ENCODE measurements around the gene STH. TPM values are rescaled to one million over a fixed set of nuclear protein-coding genes. Genes with fewer than 3 reads are reported as not detected.
A peak's percentile ranks its signal among the peaks of the same experiment; 100 is the strongest.

The STH gene
- total and polyA plus RNA-seq, 2 donors from 2014 or later, result not detected

DNA sequence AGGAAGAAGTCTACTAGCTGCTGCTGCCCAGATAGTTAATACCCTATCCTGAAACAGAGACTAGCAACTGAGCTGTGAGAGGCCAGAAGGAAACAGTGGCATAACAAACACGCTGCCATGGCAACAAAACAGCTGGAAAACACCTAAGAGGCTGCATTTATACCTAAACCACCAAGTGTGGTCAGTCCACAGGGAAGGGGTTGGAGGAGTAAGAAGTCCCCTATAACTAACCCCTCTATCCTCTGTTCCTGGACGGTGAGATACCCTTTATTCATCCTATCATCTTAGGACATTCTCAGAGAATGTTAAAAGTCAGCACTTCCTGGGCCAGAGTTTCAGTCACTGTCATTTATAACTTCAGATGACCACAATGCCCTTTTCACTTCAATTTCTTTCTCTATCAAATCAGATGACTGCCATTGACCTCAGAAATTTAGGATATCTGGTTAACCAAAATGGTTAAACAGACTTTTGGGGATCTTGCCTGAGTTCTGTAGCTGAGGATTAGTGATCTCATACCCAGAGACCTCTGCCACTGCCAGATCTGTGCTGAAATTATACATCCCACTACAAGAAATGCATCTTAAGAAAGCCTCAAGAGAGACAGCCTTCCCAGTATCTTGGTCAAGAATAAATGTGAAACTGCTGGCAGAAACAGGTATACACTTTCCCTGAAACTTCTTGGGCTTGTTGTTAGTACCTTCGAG lies 36.2 kb downstream of the STH start:
- no peaks in the 10 kb centered on the region for H3K4me1 ChIP-seq (ENCODE audit: control insufficient read depth in 2 of 3, insufficient read depth in 2 of 3, low read depth in 1 of 3, low read length in 3 of 3)
- intact Hi-C loops (cut with DNase I), result no loop called here
- no peaks in the 10 kb centered on the region for H3K27me3 ChIP-seq (ENCODE audit: control insufficient read depth, insufficient read depth, low read length)
- peaks cover 23 to 91% (median 63%) of the 10 kb centered on the region in 3 donors for H3K36me3 ChIP-seq (ENCODE audit: control insufficient read depth in 2 of 3, insufficient read depth in 3 of 3, low read length in 3 of 3)
- FAIRE-seq (no peak), DNase-seq (peak in 1 of 5 donors; percentile 16)
- no peak overlapping the region for H3K9ac ChIP-seq (ENCODE audit: low read length in 3 of 3)
- TF ChIP-seq, protein P1, sequence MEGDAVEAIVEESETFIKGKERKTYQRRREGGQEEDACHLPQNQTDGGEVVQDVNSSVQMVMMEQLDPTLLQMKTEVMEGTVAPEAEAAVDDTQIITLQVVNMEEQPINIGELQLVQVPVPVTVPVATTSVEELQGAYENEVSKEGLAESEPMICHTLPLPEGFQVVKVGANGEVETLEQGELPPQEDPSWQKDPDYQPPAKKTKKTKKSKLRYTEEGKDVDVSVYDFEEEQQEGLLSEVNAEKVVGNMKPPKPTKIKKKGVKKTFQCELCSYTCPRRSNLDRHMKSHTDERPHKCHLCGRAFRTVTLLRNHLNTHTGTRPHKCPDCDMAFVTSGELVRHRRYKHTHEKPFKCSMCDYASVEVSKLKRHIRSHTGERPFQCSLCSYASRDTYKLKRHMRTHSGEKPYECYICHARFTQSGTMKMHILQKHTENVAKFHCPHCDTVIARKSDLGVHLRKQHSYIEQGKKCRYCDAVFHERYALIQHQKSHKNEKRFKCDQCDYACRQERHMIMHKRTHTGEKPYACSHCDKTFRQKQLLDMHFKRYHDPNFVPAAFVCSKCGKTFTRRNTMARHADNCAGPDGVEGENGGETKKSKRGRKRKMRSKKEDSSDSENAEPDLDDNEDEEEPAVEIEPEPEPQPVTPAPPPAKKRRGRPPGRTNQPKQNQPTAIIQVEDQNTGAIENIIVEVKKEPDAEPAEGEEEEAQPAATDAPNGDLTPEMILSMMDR (IDR thresholded peaks at IDR 0.05; ENCODE audit: borderline replicate concordance, extremely low read depth, insufficient read depth), result no peak
- H3K4me3 ChIP-seq (ENCODE audit: low read length in 3 of 3), result no peak overlapping the region
- H3K27ac ChIP-seq (ENCODE audit: low read depth in 2 of 2, low read length in 2 of 2), result no peak overlapping the region
- no peaks in the 10 kb centered on the region for H3K9me3 ChIP-seq (ENCODE audit: control insufficient read depth in 2 of 3, insufficient read depth in 1 of 3, low read length in 3 of 3)

DNA sequence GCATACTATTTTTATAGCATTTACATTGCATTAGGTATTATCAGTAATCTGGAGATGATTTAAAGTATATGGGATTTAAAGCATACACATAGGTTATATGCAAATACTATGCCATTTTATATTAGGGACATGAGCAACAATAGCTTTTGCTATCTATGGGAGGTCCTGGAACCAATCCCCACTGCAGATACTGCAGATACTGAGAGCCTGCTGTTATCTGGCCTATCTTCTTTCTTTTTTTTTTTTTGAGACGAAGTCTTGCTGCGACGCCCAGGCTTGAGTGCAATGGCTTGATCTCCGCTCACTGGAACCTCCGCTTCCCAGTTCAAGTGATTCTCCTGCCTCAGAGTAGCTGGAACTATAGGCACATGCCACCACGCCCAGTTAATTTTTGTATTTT lies 37.4 kb downstream of the STH start:
- TF ChIP-seq, protein P1 (IDR thresholded peaks at IDR 0.05; ENCODE audit: borderline replicate concordance, extremely low read depth, insufficient read depth), result no peak
- H3K4me3 ChIP-seq (ENCODE audit: low read length in 3 of 3), result no peak overlapping the region
- no peak overlapping the region for H3K9ac ChIP-seq (ENCODE audit: low read length in 3 of 3)
- DNase-seq (no peak), FAIRE-seq (no peak)
- no peaks in the 10 kb centered on the region for H3K4me1 ChIP-seq (ENCODE audit: control insufficient read depth in 2 of 3, insufficient read depth in 2 of 3, low read depth in 1 of 3, low read length in 3 of 3)
- H3K27ac ChIP-seq (ENCODE audit: low read depth in 2 of 2, low read length in 2 of 2), result no peak overlapping the region
- intact Hi-C loops (cut with DNase I), result no loop called here
- no peaks in the 10 kb centered on the region for H3K27me3 ChIP-seq (ENCODE audit: control insufficient read depth, insufficient read depth, low read length)
- peaks cover 19 to 78% (median 59%) of the 10 kb centered on the region in 3 donors for H3K36me3 ChIP-seq (ENCODE audit: control insufficient read depth in 2 of 3, insufficient read depth in 3 of 3, low read length in 3 of 3)
- no peaks in the 10 kb centered on the region for H3K9me3 ChIP-seq (ENCODE audit: control insufficient read depth in 2 of 3, insufficient read depth in 1 of 3, low read length in 3 of 3)

DNA sequence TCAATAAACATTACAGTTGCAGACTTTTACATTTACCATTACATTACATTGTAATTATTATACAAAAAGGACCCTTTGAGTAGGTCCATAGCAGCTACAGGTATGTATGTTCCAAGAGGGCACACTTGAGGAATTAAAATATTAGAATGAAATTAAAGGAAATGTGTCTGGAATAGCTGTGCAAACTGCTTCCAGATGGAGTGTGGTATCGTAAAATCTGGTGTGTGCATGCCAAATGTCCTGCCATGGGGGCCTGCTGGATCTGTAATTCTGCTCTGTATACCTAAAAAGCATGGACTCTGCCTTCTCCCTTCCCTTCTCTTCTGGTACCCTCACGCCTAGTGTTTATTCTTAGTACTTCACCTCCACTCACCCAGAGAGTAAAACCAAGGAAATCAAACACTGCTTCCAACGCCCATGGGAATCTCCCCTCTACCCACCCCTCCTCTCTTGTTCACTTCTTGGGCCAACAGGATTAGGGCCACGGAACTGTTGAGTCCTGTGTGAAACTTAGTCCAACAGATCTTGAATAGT lies 38.7 kb downstream of the STH start:
- TF ChIP-seq, protein P1 (IDR thresholded peaks at IDR 0.05; ENCODE audit: borderline replicate concordance, extremely low read depth, insufficient read depth), result no peak
- DNase-seq (no peak), FAIRE-seq (no peak)
- H3K27me3 ChIP-seq (ENCODE audit: control insufficient read depth, insufficient read depth, low read length), result no peaks in the 10 kb centered on the region
- H3K36me3 ChIP-seq (ENCODE audit: control insufficient read depth in 2 of 3, insufficient read depth in 3 of 3, low read length in 3 of 3), result peaks cover 17 to 73% (median 54%) of the 10 kb centered on the region in 3 donors
- no peak overlapping the region for H3K9ac ChIP-seq (ENCODE audit: low read length in 3 of 3)
- H3K4me1 ChIP-seq (ENCODE audit: control insufficient read depth in 2 of 3, insufficient read depth in 2 of 3, low read depth in 1 of 3, low read length in 3 of 3), result no peaks in the 10 kb centered on the region
- H3K27ac ChIP-seq (ENCODE audit: low read depth in 2 of 2, low read length in 2 of 2), result no peak overlapping the region
- intact Hi-C loops (cut with DNase I), result no loop called here
- no peaks in the 10 kb centered on the region for H3K9me3 ChIP-seq (ENCODE audit: control insufficient read depth in 2 of 3, insufficient read depth in 1 of 3, low read length in 3 of 3)
- no peak overlapping the region for H3K4me3 ChIP-seq (ENCODE audit: low read length in 3 of 3)
